HEK293 (cell line): ENCODE measurements around the gene PCDHB1.

Source experiments
- CTCF ChIP-seq: fragments of 450-650 bp; formaldehyde crosslinking; IDR thresholded peaks from 2 replicates; pipeline ENCODE4 v1.5.1; 2016; ENCODE audit warnings: missing biosample characterization, missing genetic modification characterization
- ZBTB21 ChIP-seq: fragments of 450-650 bp; formaldehyde crosslinking; IDR thresholded peaks from 2 replicates; pipeline ENCODE4 v1.5.1; 2017; ENCODE audit warnings: missing biosample characterization, missing genetic modification characterization
- ZNF174 ChIP-seq: fragments of 450-650 bp; formaldehyde crosslinking; IDR thresholded peaks from 2 replicates; pipeline ENCODE4 v1.5.0; 2017; ENCODE audit warnings: missing biosample characterization, mild to moderate bottlenecking, missing genetic modification characterization
- ZNF184 ChIP-seq: fragments of 450-650 bp; IDR thresholded peaks from 2 replicates; pipeline ENCODE4 v1.5.1; 2018; ENCODE audit warnings: missing biosample characterization, mild to moderate bottlenecking, missing genetic modification characterization
- ZNF274 ChIP-seq, 2 experiments: fragments of 200-500 bp in 1 of 2; fragments of 450-650 bp in 1 of 2; sonication (Bioruptor generic) in 1 of 2; formaldehyde crosslinking in 1 of 2; IDR thresholded peaks; 2 replicates each; pipeline versions ENCODE4 v1.5.1 to v1.6.1; 2014 to 2016; ENCODE audit warnings: borderline replicate concordance in 1 of 2, inconsistent platforms in 1 of 2, low read length in 1 of 2, missing biosample characterization in 1 of 2, missing genetic modification characterization in 1 of 2

- TF ChIP-seq ZNF174 (tag by site-specific recombination), result no peak
- no peak for TF ChIP-seq ZBTB21 (tag by site-specific recombination)
- no peak for TF ChIP-seq CTCF (tag by site-specific recombination)
- TF ChIP-seq ZNF184 (tag by site-specific recombination), result no peak
- TF ChIP-seq ZNF274 (IDR thresholded peaks at IDR 0.05; ENCODE audit: low read length), result no peak
- TF ChIP-seq ZNF274 (tag by site-specific recombination; IDR thresholded peaks at IDR 0.05; ENCODE audit: borderline replicate concordance), result no peak
Measured at GRCh38 chr5:141022384-141022783, 28.8 kb upstream of the PCDHB1 start.
